Measurements from ENCODE around the gene TNRC6B. TPM values are rescaled to one million over a fixed set of nuclear protein-coding genes. Genes with fewer than 3 reads are reported as not detected.

TNRC6B gene
- total RNA-seq, 1 experiment from 2014 or later: 62.7 TPM

DNA sequence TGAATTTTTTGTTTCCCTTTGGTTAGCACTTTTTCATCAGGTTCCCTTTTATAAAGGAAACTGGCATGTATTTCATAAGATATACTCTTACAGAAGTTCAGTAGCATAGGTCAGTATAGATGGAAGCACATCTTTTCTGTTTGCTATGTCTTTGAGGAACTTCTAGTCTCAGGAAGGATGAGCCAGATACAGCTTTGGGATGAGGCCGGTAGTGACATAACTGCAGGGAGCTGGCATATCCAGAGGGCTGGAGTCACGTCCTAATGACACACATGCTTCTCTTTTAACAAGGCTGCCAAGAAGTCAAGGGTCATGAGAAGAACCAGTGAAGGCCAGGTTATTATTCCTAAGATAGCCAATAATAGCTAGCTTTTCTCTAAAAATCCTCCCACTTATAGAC lies 135.3 kb downstream of the TNRC6B start:
- Histone ChIP-seq H3K27ac (no peak overlapping the region), H3F3A (ENCODE audit: insufficient read depth, low read depth) (peaks cover 3% of the 10 kb centered on the region; the same call in 1 of the 2 replicates), H3K79me2 (ENCODE audit: low read depth) (no peaks in the 10 kb centered on the region), H3K36me3 (ENCODE audit: low read depth) (peaks cover 54% of the 10 kb centered on the region), H3K9me2 (ENCODE audit: insufficient read depth) (no peaks in the 10 kb centered on the region), H3K4me1 (replicated peaks; ENCODE audit: insufficient read depth) (no peaks in the 10 kb centered on the region), H4K20me1 (ENCODE audit: insufficient read depth) (no peaks in the 10 kb centered on the region), H3K4me2 (no peak overlapping the region), H3K9me3 (ENCODE audit: insufficient read depth, low read depth) (no peaks in the 10 kb centered on the region), H2AFZ (no peak overlapping the region), H3K4me3 (no peak overlapping the region), H3K27me3 (ENCODE audit: insufficient read depth, low read depth) (no peaks in the 10 kb centered on the region)
- intact Hi-C loops (cut with micrococcal nuclease; ENCODE audit: unreplicated experiment): no loop called here
- DNase-seq: no peak
- no TSS peak for BruUV-seq (replicated peaks)
- CTCF ChIA-PET: interaction anchor here (0.7 kb wide), 1 partner anchor 14 kb away, joined by 4 read pairs; no protein-coding TSS in a partner anchor
- POLR2A ChIA-PET (ENCODE audit: unreplicated experiment): no interaction called here
- TF ChIP-seq CTCF (conservative IDR thresholded peaks at IDR 0.05) (no peak), EZH2 (IDR thresholded peaks at IDR 0.05; ENCODE audit: low read depth) (no peak)

GRCh38 chr22:40314041-40314440 lies 136.3 kb downstream of the TNRC6B start:
- no peak overlapping the region for H2AFZ ChIP-seq
- peaks cover 3% of the 10 kb centered on the region; the same call in 1 of the 2 replicates for H3F3A ChIP-seq (ENCODE audit: insufficient read depth, low read depth)
- ChIA-PET CTCF (interaction anchor here (0.7 kb wide), 1 partner anchor 13 kb away, joined by 4 read pairs; no protein-coding TSS in a partner anchor), POLR2A (ENCODE audit: unreplicated experiment) (no interaction called here)
- intact Hi-C loops (cut with micrococcal nuclease; ENCODE audit: unreplicated experiment): no loop called here
- H3K36me3 ChIP-seq (ENCODE audit: low read depth): peaks cover 49% of the 10 kb centered on the region
- DNase-seq: no peak
- H3K27ac ChIP-seq: no peak overlapping the region
- no peaks in the 10 kb centered on the region for H3K79me2 ChIP-seq (ENCODE audit: low read depth)
- H3K9me3 ChIP-seq (ENCODE audit: insufficient read depth, low read depth): no peaks in the 10 kb centered on the region
- no TSS peak for BruUV-seq (replicated peaks)
- H3K27me3 ChIP-seq (ENCODE audit: insufficient read depth, low read depth): no peaks in the 10 kb centered on the region
- H3K9me2 ChIP-seq (ENCODE audit: insufficient read depth): no peaks in the 10 kb centered on the region
- H3K4me1 ChIP-seq (replicated peaks; ENCODE audit: insufficient read depth): no peaks in the 10 kb centered on the region
- no peak overlapping the region for H3K4me3 ChIP-seq
- no peak for TF ChIP-seq EZH2 (IDR thresholded peaks at IDR 0.05; ENCODE audit: low read depth)
- no peak for TF ChIP-seq CTCF (conservative IDR thresholded peaks at IDR 0.05)
- H4K20me1 ChIP-seq (ENCODE audit: insufficient read depth): no peaks in the 10 kb centered on the region
- no peak overlapping the region for H3K4me2 ChIP-seq

DNA sequence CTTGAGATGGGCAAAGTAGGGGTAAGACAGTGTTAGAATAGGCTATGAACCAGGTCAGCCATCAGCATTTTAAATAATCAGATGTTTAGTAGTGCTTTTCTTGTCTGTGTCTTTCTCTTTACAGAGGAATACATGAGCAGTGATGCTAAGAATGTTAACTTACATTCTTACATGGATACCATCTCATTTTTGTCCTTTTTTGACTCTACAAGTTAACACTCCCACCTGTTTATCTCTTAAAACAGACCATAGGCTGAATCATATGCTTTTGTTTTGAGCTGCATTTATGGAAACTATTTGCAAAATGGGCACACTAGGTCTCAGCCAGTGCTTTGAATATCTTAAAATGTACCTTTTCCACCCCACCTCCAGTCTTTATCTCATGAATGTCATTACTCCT lies 143.0 kb downstream of the TNRC6B start:
- DNase-seq: no peak
- Histone ChIP-seq H3K27me3 (ENCODE audit: insufficient read depth, low read depth) (no peaks in the 10 kb centered on the region), H3K4me2 (no peak overlapping the region), H3K79me2 (ENCODE audit: low read depth) (no peaks in the 10 kb centered on the region), H3K4me3 (no peak overlapping the region), H2AFZ (no peak overlapping the region), H3K4me1 (replicated peaks; ENCODE audit: insufficient read depth) (no peaks in the 10 kb centered on the region), H3K9me3 (ENCODE audit: insufficient read depth, low read depth) (no peaks in the 10 kb centered on the region), H3F3A (ENCODE audit: insufficient read depth, low read depth) (no peaks in the 10 kb centered on the region), H3K36me3 (ENCODE audit: low read depth) (peaks cover 17% of the 10 kb centered on the region; the same call in 1 of the 2 replicates), H3K9me2 (ENCODE audit: insufficient read depth) (no peaks in the 10 kb centered on the region), H4K20me1 (ENCODE audit: insufficient read depth) (no peaks in the 10 kb centered on the region), H3K27ac (no peak overlapping the region)
- ChIA-PET CTCF (no interaction called here), POLR2A (ENCODE audit: unreplicated experiment) (no interaction called here)
- intact Hi-C loops (cut with micrococcal nuclease; ENCODE audit: unreplicated experiment): no loop called here
- BruUV-seq (replicated peaks): no TSS peak
- TF ChIP-seq CTCF (conservative IDR thresholded peaks at IDR 0.05) (no peak), EZH2 (IDR thresholded peaks at IDR 0.05; ENCODE audit: low read depth) (no peak)

Measured in PC-9 (cell line).